SH-SY5Y (cell line): ENCODE results near the gene MDGA2.

ENCODE experiments used
- GATA2 ChIP-seq: IDR thresholded peaks from 2 replicates; pipeline ENCODE4 v1.6.1; 2011; ENCODE audit warnings: mild to moderate bottlenecking, low read depth, low read length
- GATA3 ChIP-seq: IDR thresholded peaks from 2 replicates; pipeline ENCODE4 v1.6.1; 2011; ENCODE audit warnings: low read depth, mild to moderate bottlenecking, low read length, moderate library complexity

Gene MDGA2

GRCh38 chr14:47675466-47676314 is at the start of gene MDGA2:
MDGA2 (minus strand) TSS chr14:47675605.
- TF ChIP-seq GATA2: no peak

GRCh38 chr14:47722929-47723693 is 47.7 kb upstream of the MDGA2 start:
- TF ChIP-seq GATA2: no peak
- no peak for TF ChIP-seq GATA3

GRCh38 chr14:47720281-47720680 is 44.9 kb upstream of the MDGA2 start:
- TF ChIP-seq GATA2: no peak
- no peak for TF ChIP-seq GATA3

- TF ChIP-seq GATA3 (no peak), GATA2 (no peak)
Measured at GRCh38 chr14:47715330-47715729, 39.9 kb upstream of the MDGA2 start.

- no peak for TF ChIP-seq GATA2
- no peak for TF ChIP-seq GATA3
Measured at GRCh38 chr14:47710581-47710980, 35.2 kb upstream of the MDGA2 start.

GRCh38 chr14:47705683-47706082 is 30.3 kb upstream of the MDGA2 start:
- TF ChIP-seq GATA2 (no peak), GATA3 (no peak)

GRCh38 chr14:47691829-47692228 is 16.4 kb upstream of the MDGA2 start:
- TF ChIP-seq GATA2 (no peak), GATA3 (no peak)

- TF ChIP-seq GATA3 (no peak), GATA2 (no peak)
Measured at GRCh38 chr14:47678993-47679392, 3.6 kb upstream of the MDGA2 start.

GRCh38 chr14:47678157-47678556 is 2.8 kb upstream of the MDGA2 start:
- no peak for TF ChIP-seq GATA3
- TF ChIP-seq GATA2: no peak

GRCh38 chr14:47676315-47676617 is 861 bp upstream of the MDGA2 start:
- TF ChIP-seq GATA2 (no peak), GATA3 (no peak)

- TF ChIP-seq GATA2 (no peak), GATA3 (no peak)
Measured at GRCh38 chr14:47674543-47675465, 601 bp downstream of the MDGA2 start.

GRCh38 chr14:47674148-47674542 is 1.3 kb downstream of the MDGA2 start:
- TF ChIP-seq GATA2: no peak
- no peak for TF ChIP-seq GATA3

GRCh38 chr14:47665337-47666134 is 9.9 kb downstream of the MDGA2 start:
- TF ChIP-seq GATA3: no peak
- no peak for TF ChIP-seq GATA2

GRCh38 chr14:47662466-47662865 is 12.9 kb downstream of the MDGA2 start:
- TF ChIP-seq GATA3: no peak
- TF ChIP-seq GATA2: no peak
